Fibroblast of mammary gland (primary cell): Measurements from ENCODE around the gene PKM.
A peak's percentile ranks its signal among the peaks of the same experiment; 100 is the strongest.

Source experiments
- DNase-seq: peaks from one replicate; pipeline ENCODE4 v3.0.0-alpha.2; 2010; ENCODE audit warnings: low read depth
- H3K4me3 ChIP-seq: 2 replicates; pipeline ENCODE4 v1.5.1; 2011; ENCODE audit warnings: low read depth, mild to moderate bottlenecking, low read length, moderate library complexity; ENCODE audit not compliant: control insufficient read depth
- TF ChIP-seq, protein P1 (sequence below): conservative IDR thresholded peaks from 2 replicates; pipeline ENCODE4 v1.5.1; 2011; ENCODE audit warnings: low read depth, low read length, inconsistent platforms; ENCODE audit not compliant: control insufficient read depth, insufficient read depth

The PKM gene

DNA sequence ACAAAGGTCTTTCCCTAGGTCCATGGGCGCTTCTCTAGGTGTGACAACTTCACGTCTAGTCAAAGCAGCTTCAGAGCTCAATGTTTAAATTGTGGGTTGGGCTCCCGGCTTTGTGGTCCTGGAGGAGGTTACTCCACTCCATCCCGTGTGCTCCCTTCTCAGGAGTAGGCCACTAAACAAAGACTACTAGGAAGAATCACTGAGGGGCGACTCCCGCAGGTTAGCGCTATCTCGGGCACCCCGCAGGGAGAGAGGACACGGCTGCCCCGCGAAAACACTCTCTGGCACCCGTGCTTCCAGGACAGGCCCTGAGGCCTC lies 40.9 kb upstream of the PKM start:
- H3K4me3 ChIP-seq: peak overlapping the region; percentile 83
- TF ChIP-seq, protein P1, sequence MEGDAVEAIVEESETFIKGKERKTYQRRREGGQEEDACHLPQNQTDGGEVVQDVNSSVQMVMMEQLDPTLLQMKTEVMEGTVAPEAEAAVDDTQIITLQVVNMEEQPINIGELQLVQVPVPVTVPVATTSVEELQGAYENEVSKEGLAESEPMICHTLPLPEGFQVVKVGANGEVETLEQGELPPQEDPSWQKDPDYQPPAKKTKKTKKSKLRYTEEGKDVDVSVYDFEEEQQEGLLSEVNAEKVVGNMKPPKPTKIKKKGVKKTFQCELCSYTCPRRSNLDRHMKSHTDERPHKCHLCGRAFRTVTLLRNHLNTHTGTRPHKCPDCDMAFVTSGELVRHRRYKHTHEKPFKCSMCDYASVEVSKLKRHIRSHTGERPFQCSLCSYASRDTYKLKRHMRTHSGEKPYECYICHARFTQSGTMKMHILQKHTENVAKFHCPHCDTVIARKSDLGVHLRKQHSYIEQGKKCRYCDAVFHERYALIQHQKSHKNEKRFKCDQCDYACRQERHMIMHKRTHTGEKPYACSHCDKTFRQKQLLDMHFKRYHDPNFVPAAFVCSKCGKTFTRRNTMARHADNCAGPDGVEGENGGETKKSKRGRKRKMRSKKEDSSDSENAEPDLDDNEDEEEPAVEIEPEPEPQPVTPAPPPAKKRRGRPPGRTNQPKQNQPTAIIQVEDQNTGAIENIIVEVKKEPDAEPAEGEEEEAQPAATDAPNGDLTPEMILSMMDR: no peak
- DNase-seq: peak; percentile 19

DNA sequence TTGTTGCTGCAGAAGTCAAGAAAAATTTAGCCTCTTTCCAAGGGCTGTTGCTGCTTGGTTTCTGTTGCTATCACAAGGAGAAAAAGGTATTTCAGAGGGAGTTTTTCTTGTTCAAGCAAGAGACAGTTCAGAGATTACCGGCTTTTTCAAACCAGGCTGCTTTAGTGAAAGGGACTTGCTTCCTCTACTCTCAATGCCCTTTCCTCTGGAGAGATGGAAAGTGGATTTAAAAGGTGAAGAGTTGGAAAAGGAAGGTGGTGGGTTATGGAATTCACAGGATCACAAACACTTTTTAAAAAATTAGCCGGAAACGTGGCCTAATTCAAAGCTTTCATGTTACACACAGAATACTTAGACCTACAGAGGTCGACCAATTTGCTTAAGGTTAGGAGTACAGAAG lies 40.2 kb upstream of the PKM start:
- DNase-seq: no peak
- peak overlapping the region; percentile 83 for H3K4me3 ChIP-seq
- TF ChIP-seq, protein P1: no peak

DNA sequence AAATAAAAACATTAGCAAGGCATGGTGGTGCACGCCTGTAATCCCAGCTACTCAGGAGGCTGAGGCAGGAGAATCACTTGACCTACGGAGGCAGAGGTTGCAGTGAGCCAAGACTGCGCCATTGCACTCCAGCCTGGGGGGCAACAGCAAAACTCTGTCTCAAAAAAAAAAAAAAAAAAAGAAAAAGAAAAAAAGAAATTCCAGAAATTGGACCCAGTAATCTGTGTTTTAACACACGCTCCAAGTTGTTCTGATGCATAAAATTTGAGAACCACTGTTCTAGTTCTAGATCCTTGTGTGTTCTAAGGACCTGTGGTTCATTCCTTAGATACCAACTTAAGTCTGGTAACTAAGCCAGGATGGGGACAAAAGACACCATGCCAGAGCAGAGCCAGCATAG lies 38.7 kb upstream of the PKM start:
- no peak overlapping the region for H3K4me3 ChIP-seq
- DNase-seq: no peak
- TF ChIP-seq, protein P1: no peak

DNA sequence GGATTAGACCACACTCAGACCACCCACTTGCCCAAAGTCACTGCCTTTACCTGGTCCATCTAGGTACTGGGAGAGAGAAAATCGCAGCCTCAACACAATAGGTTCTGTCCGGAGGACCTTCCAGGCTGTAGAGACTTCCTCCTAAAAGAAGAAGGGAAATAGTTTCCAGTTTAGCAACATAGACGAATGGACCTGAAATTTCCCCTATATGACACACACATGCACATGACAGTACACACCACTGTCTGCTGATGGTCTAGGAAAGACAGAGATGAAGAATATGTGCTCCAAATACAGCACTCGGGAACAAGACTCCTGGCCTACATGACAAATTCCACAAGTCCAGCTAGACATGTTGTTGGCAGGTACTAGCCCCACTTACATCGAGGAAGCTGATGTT lies 34.0 kb upstream of the PKM start:
- DNase-seq: no peak
- TF ChIP-seq, protein P1: no peak

DNA sequence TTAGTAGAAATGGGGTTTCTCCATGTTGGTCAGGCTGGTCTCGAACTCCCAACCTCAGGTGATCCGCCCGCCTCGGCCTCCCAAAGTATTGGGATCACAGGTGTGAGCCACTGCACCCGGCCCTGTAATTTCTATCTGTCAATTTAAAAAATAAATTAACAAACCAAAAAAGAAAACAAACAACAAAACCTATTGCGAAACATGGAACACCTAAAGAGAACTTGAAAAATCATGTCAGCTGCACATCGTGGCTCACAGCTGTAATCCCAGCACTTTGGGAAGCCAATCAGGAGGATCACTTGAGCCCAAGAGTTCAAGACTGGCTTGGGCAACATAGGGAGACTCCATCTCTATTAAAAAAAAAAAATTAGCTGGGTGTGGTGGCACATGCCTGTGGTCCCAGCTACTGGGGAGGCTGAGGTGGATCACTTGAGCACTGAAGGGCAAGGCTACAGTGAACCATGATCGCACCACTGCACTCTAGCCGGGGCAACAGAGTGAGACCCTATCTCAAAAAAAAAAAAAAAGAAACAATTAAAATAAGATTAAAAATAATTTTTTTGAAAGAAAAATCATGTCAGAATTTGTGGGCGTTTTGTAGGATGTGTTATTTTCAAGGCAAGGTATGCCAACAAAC lies 21.8 kb upstream of the PKM start:
- DNase-seq: no peak
- H3K4me3 ChIP-seq: no peak overlapping the region
- TF ChIP-seq, protein P1: no peak

More for the DNA sequence above, 34.0 kb upstream of the PKM start:
- no peak overlapping the region for H3K4me3 ChIP-seq

DNA sequence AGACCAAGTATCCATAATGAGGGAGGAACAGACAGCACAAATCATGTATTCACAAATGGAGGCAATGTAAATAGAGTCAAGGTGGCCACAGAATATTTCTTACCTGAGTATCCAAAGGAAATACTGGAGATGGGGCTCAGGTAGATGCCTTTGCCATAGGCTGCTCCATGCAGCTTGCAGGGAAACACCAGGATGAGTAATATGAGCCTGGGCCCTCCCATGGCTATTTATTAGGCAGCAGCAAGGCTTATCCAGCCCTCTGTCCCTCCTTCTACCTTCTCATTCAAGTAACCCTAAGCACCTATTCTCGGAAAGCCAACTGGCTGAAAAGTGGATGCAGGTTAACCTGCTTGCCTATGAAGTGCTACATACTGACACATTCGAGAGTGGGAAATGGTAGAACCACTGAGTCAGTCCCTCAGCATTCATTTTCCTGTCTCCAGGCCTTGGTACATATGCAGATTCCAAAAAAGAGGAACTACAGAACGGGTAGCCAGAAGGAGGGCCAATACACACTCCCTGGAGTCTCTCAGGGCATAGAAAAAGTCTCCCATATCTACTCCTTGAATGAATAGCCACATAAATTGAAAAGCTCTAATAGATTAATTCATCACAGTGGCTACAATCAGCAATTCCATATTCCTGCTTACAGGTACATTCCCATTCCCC lies 18.3 kb upstream of the PKM start:
- DNase-seq: no peak
- H3K4me3 ChIP-seq: no peak overlapping the region
- TF ChIP-seq, protein P1: no peak
